Stomach (tissue), 9 donors: Measurements from ENCODE around the gene NEK7. TPM values are rescaled to one million over a fixed set of nuclear protein-coding genes. Genes with fewer than 3 reads are reported as not detected.

Experiments used
- DNase-seq, 2 donors: peaks; one replicate each; pipeline versions ENCODE4 v3.0.0 to v3.0.0-alpha.2; 2013 to 2019
- H3K27ac ChIP-seq, 5 donors: fragments of 200-600 bp in 4 of 5; sonication (generic) in 4 of 5; one replicate each; pipeline ENCODE4 v1.5.1; 2013 to 2019; ENCODE audit warnings: mild to moderate bottlenecking in 1 of 5, moderate library complexity in 1 of 5
- H3K27me3 ChIP-seq, 3 donors: fragments of 200-600 bp; sonication (generic); one replicate each; pipeline ENCODE4 v1.5.1; 2017 to 2019; ENCODE audit warnings: mixed run types in 1 of 3
- H3K36me3 ChIP-seq, 4 donors: fragments of 200-600 bp; sonication (generic); 1 replicate in 3 of 4; 2 replicates in 1 of 4; pipeline ENCODE4 v1.5.1; 2016 to 2019
- H3K4me1 ChIP-seq, 4 donors: fragments of 200-600 bp; sonication (generic); one replicate each; pipeline ENCODE4 v1.5.1; 2016 to 2019
- H3K4me3 ChIP-seq, 4 donors: fragments of 200-600 bp; sonication (generic) in 3 of 4; one replicate each; pipeline ENCODE4 v1.5.1; 2016 to 2019; ENCODE audit warnings: mild to moderate bottlenecking in 1 of 4
- H3K9me3 ChIP-seq, 4 donors: fragments of 200-600 bp; sonication (generic); one replicate each; pipeline ENCODE4 v1.5.1; 2016 to 2019
- CTCF ChIP-seq, 7 experiments: fragments of 450-650 bp in 4 of 7; fragments of 200-600 bp in 3 of 7; sonication (generic) in 3 of 7; IDR thresholded peaks; one replicate each; pipeline ENCODE4 v1.5.1; 2016 to 2019; ENCODE audit warnings: antibody characterized with exemption in 7 of 7, control low read depth in 2 of 7, mild to moderate bottlenecking in 1 of 7
- EP300 ChIP-seq: sonication (generic); formaldehyde crosslinking; IDR thresholded peaks from one replicate; pipeline ENCODE4 v1.6.1; 2017; ENCODE audit warnings: antibody characterized with exemption
- POLR2A ChIP-seq, 4 donors: fragments of 450-650 bp; IDR thresholded peaks; one replicate each; pipeline ENCODE4 v1.6.1; 2016; ENCODE audit warnings: antibody characterized with exemption in 4 of 4, control low read depth in 2 of 4, mild to moderate bottlenecking in 1 of 4, moderate library complexity in 1 of 4
- POLR2AphosphoS5 ChIP-seq, 3 donors: sonication (generic); formaldehyde crosslinking; IDR thresholded peaks; one replicate each; pipeline ENCODE4 v1.6.1; 2016; ENCODE audit warnings: antibody characterized with exemption in 3 of 3
- WGBS, 5 donors: extraction: QIAGEN DNeasy Blood & Tissue Kit in 3 of 5; methylation state at CpG; one replicate each; pipeline versions ENCODE4 v1.1.5 to v1.1.7; 2013 to 2018; 5-methylcytosine and 5-hydroxymethylcytosine counted together
- intact Hi-C: fragments of 100-400 bp; cut with DNase I; formaldehyde crosslinking; loops from one replicate; pipeline ENCODE4 v1.15.1; 2023; ENCODE audit warnings: low total_unique reads
- polyA plus RNA-seq, 3 donors: library from polyadenylated mRNA; stranded (reverse); fragments of 200-250 nt; gene quantifications; one replicate each; pipeline ENCODE4 v1.2.3, GENCODE V29; 2013
- total RNA-seq, 5 donors: library from RNA; depleted of rRNA; stranded (reverse); fragments of >200 nt; gene quantifications; one replicate each; pipeline versions ENCODE4 v1.1.0 to v1.2.3, GENCODE V29; 2014 to 2016
- donor health status: healthy with polysubstance abuse.
- donor health status: Bipolar disorder and iron deficiency.
- donor health status: healthy.

The NEK7 gene
- total and polyA plus RNA-seq, 8 donors, result 13.2 to 116 (median 35.4) TPM

GRCh38 chr1:198109371-198109715 is 47.5 kb upstream of the NEK7 start:
- no peak for DNase-seq
- no peaks in the 10 kb centered on the region for H3K27me3 ChIP-seq
- H3K4me3 ChIP-seq, result no peak overlapping the region
- H3K4me1 ChIP-seq, result no peaks in the 10 kb centered on the region
- no peaks in the 10 kb centered on the region for H3K36me3 ChIP-seq
- intact Hi-C loops, result no loop called here
- no peaks in the 10 kb centered on the region for H3K9me3 ChIP-seq
- TF ChIP-seq POLR2A (IDR thresholded peaks at IDR 0.05) (no peak), EP300 (no peak), POLR2AphosphoS5 (IDR thresholded peaks at IDR 0.05) (no peak), CTCF (IDR thresholded peaks at IDR 0.05) (no peak)
- H3K27ac ChIP-seq, result no peak overlapping the region

DNA sequence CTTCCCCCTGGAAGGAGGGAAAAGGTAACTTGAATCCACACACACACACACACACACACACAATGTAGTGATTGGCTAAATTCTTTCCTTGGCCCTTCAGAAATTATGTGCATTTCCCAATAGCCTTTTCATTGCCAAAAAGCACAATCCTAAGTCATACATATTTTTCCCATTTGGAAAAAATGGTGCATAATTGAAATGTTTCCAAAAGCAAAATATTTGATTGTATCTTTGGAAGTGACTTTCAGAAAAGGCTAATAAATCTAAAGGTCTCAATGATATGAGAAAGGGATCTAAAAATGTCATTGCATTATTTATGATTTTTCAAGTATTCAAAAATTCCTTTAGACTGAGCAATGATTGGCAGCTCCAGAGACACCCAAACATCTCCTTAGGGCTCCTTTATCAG is 43.5 kb upstream of the NEK7 start:
- no peaks in the 10 kb centered on the region for H3K4me1 ChIP-seq
- no peaks in the 10 kb centered on the region for H3K9me3 ChIP-seq
- intact Hi-C loops, result no loop called here
- H3K36me3 ChIP-seq, result no peaks in the 10 kb centered on the region
- no peaks in the 10 kb centered on the region for H3K27me3 ChIP-seq
- H3K27ac ChIP-seq, result no peak overlapping the region
- TF ChIP-seq POLR2A (IDR thresholded peaks at IDR 0.05) (no peak), CTCF (IDR thresholded peaks at IDR 0.05) (no peak), POLR2AphosphoS5 (IDR thresholded peaks at IDR 0.05) (no peak), EP300 (no peak)
- peak in 1 of 2 donors; percentile 12 for DNase-seq
- H3K4me3 ChIP-seq, result no peak overlapping the region

GRCh38 chr1:198116069-198116468 is 40.7 kb upstream of the NEK7 start:
- DNase-seq, result no peak
- H3K4me1 ChIP-seq, result no peaks in the 10 kb centered on the region
- no peak overlapping the region for H3K27ac ChIP-seq
- no peaks in the 10 kb centered on the region for H3K36me3 ChIP-seq
- no peaks in the 10 kb centered on the region for H3K9me3 ChIP-seq
- no peak overlapping the region for H3K4me3 ChIP-seq
- 26 to 46% (median 38%) methylated on average over 1 of the region's 1 CpG for whole genome bisulfite sequencing, 5 donors
- TF ChIP-seq POLR2A (IDR thresholded peaks at IDR 0.05) (no peak), POLR2AphosphoS5 (IDR thresholded peaks at IDR 0.05) (no peak), EP300 (no peak), CTCF (IDR thresholded peaks at IDR 0.05) (no peak)
- intact Hi-C loops, result no loop called here
- H3K27me3 ChIP-seq, result no peaks in the 10 kb centered on the region

GRCh38 chr1:198116469-198116868 is 40.3 kb upstream of the NEK7 start:
- no peaks in the 10 kb centered on the region for H3K9me3 ChIP-seq
- no peaks in the 10 kb centered on the region for H3K27me3 ChIP-seq
- whole genome bisulfite sequencing, 5 donors, result 83 to 92% (median 88%) methylated on average over 5 of the region's 5 CpGs
- DNase-seq, result no peak
- no peak overlapping the region for H3K27ac ChIP-seq
- intact Hi-C loops, result no loop called here
- H3K4me3 ChIP-seq, result no peak overlapping the region
- no peaks in the 10 kb centered on the region for H3K36me3 ChIP-seq
- TF ChIP-seq CTCF (IDR thresholded peaks at IDR 0.05) (no peak), EP300 (no peak), POLR2A (IDR thresholded peaks at IDR 0.05) (no peak), POLR2AphosphoS5 (IDR thresholded peaks at IDR 0.05) (no peak)
- H3K4me1 ChIP-seq, result no peaks in the 10 kb centered on the region

DNA sequence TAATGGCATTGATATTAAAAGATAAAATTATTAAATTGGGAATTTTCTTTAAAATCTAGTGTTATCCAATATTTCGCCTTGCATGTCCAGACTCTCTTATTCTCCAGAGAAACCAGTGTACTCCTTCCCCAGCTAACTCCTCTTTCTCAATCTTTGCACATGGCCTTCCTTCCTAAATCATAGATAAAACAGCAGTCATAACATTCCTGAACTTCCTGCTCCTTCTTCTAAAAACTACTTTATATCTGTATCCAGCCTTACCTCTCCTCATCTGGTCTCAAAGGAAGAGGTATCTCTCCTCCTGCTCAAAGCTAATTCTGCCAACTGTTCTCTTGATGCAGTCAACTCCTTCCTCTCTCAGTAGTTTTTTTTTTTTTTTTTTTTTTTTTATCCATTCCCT is 39.5 kb upstream of the NEK7 start:
- H3K4me1 ChIP-seq, result no peaks in the 10 kb centered on the region
- H3K4me3 ChIP-seq, result no peak overlapping the region
- intact Hi-C loops, result no loop called here
- H3K36me3 ChIP-seq, result no peaks in the 10 kb centered on the region
- no peaks in the 10 kb centered on the region for H3K9me3 ChIP-seq
- no peaks in the 10 kb centered on the region for H3K27me3 ChIP-seq
- TF ChIP-seq EP300, result no peak
- TF ChIP-seq POLR2A (IDR thresholded peaks at IDR 0.05), result no peak
- no peak for TF ChIP-seq POLR2AphosphoS5 (IDR thresholded peaks at IDR 0.05)
- TF ChIP-seq CTCF (IDR thresholded peaks at IDR 0.05), result no peak
- no peak for DNase-seq
- no peak overlapping the region for H3K27ac ChIP-seq
- 88 to 97% (median 92%) methylated on average over 1 of the region's 1 CpG for WGBS, 5 donors
